Nephron progenitor cell (in vitro differentiated cells): ENCODE data around the gene SCN1B.
A peak's percentile ranks its signal among the peaks of the same experiment; 100 is the strongest.

Source experiments
- DNase-seq: peaks from one replicate; pipeline ENCODE4 v3.0.0; 2021
- H3K27ac Mint-ChIP-seq: 2 replicates; pipeline ENCODE4 v1.8.0; 2021; ENCODE audit warnings: mild to moderate bottlenecking, moderate library complexity, mixed read lengths
- H3K27me3 Mint-ChIP-seq: 2 replicates; pipeline ENCODE4 v1.8.0; 2021; ENCODE audit warnings: mild to moderate bottlenecking, low read depth, mixed read lengths; ENCODE audit not compliant: poor library complexity
- H3K36me3 Mint-ChIP-seq: 2 replicates; pipeline ENCODE4 v1.8.0; 2021; ENCODE audit warnings: low read depth, mixed read lengths
- H3K4me1 Mint-ChIP-seq: 2 replicates; pipeline ENCODE4 v1.8.0; 2021; ENCODE audit warnings: mixed read lengths
- H3K4me3 Mint-ChIP-seq: 2 replicates; pipeline ENCODE4 v1.8.0; 2021; ENCODE audit warnings: mild to moderate bottlenecking, moderate library complexity, mixed read lengths
- H3K9me3 Mint-ChIP-seq: 2 replicates; pipeline ENCODE4 v1.8.0; 2021; ENCODE audit warnings: mild to moderate bottlenecking, moderate library complexity, mixed read lengths
- TF ChIP-seq, protein P1 (sequence below): fragments of 200-600 bp; sonication (generic); IDR thresholded peaks from 2 replicates; pipeline ENCODE4 v1.5.0; 2021; ENCODE audit warnings: antibody characterized with exemption

Gene SCN1B

DNA sequence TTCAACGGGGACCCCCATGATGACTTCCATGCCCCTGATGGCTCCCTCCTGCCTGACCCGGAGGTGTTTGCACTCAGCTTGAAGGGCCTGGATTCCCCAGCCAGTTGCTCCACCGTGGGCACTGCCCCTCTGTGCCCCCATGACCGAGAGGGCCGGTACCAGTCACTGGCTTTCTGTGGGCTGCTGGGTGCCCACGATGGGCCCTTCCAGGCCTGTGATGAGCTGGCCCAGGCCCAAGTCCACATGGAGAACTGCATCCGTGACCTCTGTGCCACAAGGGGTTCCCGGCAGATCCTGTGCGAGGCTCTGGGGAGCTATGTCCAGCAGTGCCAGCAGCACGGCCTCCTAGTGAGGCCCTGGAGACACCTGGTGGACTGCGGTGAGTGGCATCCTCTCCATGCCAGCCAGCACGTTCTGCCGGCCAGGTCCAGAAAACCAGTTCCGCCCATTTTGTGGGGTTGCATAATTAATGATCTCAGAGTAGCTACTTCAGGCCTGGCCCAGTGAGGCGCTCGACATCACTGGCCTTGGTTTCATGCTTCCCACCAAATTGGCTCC is 50.4 kb downstream of the SCN1B start:
- DNase-seq, result no peak
- peaks cover 5% of the 10 kb centered on the region for H3K9me3 Mint-ChIP-seq
- TF ChIP-seq, protein P1, sequence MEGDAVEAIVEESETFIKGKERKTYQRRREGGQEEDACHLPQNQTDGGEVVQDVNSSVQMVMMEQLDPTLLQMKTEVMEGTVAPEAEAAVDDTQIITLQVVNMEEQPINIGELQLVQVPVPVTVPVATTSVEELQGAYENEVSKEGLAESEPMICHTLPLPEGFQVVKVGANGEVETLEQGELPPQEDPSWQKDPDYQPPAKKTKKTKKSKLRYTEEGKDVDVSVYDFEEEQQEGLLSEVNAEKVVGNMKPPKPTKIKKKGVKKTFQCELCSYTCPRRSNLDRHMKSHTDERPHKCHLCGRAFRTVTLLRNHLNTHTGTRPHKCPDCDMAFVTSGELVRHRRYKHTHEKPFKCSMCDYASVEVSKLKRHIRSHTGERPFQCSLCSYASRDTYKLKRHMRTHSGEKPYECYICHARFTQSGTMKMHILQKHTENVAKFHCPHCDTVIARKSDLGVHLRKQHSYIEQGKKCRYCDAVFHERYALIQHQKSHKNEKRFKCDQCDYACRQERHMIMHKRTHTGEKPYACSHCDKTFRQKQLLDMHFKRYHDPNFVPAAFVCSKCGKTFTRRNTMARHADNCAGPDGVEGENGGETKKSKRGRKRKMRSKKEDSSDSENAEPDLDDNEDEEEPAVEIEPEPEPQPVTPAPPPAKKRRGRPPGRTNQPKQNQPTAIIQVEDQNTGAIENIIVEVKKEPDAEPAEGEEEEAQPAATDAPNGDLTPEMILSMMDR, result no peak
- H3K4me3 Mint-ChIP-seq, result no peak overlapping the region
- no peaks in the 10 kb centered on the region for H3K36me3 Mint-ChIP-seq
- peaks cover 14% of the 10 kb centered on the region for H3K4me1 Mint-ChIP-seq
- H3K27me3 Mint-ChIP-seq, result peaks cover 16% of the 10 kb centered on the region
- no peak overlapping the region for H3K27ac Mint-ChIP-seq

DNA sequence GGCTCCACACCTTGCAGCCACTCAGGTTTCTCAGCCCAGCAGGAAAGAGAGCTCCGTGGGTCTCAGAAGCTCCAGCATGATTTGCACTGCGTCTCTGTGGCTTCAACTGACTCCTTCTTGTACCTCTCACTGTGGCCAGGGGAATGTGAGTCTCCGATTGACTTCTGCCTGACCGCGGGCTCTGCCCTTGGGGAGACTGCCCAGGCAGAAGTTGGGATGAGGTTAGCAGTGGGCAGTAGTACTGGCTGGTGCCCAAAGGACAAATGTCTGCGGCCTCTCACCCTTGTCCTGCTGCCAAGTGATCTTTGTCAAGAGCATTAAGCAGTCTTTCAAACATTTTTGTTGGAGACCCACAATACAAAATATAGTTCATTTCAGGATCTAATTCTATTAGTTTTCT is 50.9 kb downstream of the SCN1B start:
- Mint-ChIP-seq H3K9me3 (peaks cover 5% of the 10 kb centered on the region), H3K36me3 (no peaks in the 10 kb centered on the region), H3K27me3 (peaks cover 16% of the 10 kb centered on the region), H3K4me1 (peaks cover 17% of the 10 kb centered on the region), H3K4me3 (no peak overlapping the region), H3K27ac (no peak overlapping the region)
- no peak for DNase-seq
- TF ChIP-seq, protein P1, result no peak

DNA sequence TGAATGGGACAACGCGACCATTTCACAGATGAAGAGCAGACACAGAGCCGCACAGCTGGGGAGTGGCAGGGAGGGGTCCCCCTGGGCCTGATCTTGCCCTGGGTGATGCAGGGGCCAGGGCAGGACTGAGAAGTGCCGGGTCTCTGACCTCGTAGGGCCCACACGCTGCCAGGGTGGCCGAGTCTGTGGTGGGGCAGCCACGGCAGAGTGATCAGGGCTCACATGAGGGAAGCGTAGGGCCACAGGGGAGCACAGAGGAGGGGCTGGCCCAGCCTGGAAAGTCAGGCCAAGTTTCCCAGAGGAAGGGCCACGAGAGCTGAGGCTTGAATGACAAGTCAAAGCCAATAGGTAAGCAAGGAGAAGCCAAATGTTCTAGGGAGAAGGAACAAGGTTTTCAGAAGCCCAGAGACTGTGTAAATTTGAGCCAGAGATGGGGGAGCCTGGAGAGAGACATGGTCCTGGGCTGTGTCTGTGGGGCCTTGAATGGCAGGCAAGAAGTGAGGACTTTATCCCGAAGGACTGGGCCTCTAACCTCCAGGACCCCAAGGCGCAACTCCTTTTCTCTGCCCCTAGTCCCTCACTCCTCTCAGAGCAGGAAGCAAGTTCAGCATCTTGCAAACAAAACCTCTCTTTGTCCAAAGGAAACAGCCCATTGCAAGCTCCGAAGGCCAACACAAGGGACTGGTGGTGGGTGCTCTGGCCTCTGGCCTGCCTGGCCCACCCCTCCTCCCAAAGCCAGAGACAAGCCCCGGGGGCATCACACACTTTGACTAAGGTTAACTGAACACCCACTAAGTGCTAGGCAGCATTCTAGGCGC is 53.6 kb downstream of the SCN1B start:
- Mint-ChIP-seq H3K4me3 (no peak overlapping the region), H3K4me1 (peaks cover 13% of the 10 kb centered on the region), H3K9me3 (peaks cover 5% of the 10 kb centered on the region), H3K36me3 (no peaks in the 10 kb centered on the region), H3K27me3 (peaks cover 4% of the 10 kb centered on the region), H3K27ac (peak overlapping the region; percentile 79)
- TF ChIP-seq, protein P1, result no peak
- no peak for DNase-seq

DNA sequence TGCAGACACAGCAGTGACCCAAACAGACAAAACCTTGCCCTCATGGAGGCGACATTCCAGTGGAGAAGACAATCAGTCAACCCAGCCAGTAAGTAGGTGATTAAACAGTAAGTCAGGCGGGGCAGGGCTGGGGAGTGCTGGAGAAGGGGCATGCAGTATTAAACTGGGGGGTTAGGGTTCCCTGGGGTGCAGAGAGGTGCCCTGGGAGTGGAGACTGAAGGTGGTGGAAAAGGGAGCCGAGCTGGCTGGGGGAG is 54.2 kb downstream of the SCN1B start:
- no peak overlapping the region for H3K27ac Mint-ChIP-seq

DNA sequence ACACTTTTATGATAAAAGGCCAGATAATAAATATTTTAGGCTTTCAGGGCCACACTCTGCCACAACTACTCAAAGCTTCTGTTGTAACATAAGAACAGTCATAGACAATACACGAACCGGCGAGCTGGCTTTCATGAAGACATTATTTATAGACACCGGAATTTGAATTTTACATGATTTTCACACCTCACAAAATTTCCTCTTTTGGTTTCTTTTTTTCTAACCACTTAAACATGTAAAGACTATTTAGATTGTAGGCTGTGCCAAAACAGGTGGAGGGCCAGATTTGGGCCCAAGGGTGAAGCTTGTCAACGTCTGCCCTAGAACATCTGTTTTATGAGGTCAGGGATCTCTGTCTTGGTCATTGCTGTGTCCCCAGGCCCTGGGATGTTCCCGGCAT is 55.7 kb downstream of the SCN1B start:
- Mint-ChIP-seq H3K36me3 (no peaks in the 10 kb centered on the region), H3K27ac (peak overlapping the region; percentile 62), H3K4me1 (peaks cover 14% of the 10 kb centered on the region), H3K27me3 (peaks cover 7% of the 10 kb centered on the region), H3K4me3 (no peak overlapping the region), H3K9me3 (peaks cover 5% of the 10 kb centered on the region)
- DNase-seq, result no peak
- TF ChIP-seq, protein P1, result no peak

More for the DNA sequence above, 54.2 kb downstream of the SCN1B start:
- H3K4me3 Mint-ChIP-seq, result no peak overlapping the region
- H3K36me3 Mint-ChIP-seq, result no peaks in the 10 kb centered on the region
- no peak for DNase-seq
- peaks cover 6% of the 10 kb centered on the region for H3K27me3 Mint-ChIP-seq
- TF ChIP-seq, protein P1, result no peak
- H3K9me3 Mint-ChIP-seq, result peaks cover 5% of the 10 kb centered on the region
- H3K4me1 Mint-ChIP-seq, result peaks cover 7% of the 10 kb centered on the region

DNA sequence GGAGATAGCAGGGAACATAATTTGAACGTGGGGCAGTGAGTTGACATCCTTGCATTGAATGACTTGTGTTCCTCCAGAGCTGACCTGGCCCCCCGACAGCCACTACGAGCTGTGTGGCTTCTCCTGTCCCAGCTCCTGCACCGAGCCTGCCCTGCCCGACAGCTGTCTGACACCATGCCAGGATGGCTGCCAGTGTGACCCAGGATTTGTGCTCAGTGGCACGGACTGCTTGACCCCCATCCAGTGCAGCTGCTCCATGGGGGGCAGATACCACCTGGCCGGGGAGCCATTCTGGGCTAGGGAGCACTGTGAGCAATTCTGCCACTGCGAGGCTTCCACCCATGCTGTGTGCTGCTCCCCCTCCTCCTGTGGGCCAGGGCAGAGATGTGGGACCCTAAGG is 56.2 kb downstream of the SCN1B start:
- DNase-seq, result no peak
- TF ChIP-seq, protein P1, result no peak
- H3K36me3 Mint-ChIP-seq, result no peaks in the 10 kb centered on the region
- no peak overlapping the region for H3K27ac Mint-ChIP-seq
- H3K4me3 Mint-ChIP-seq, result no peak overlapping the region
- peaks cover 14% of the 10 kb centered on the region for H3K4me1 Mint-ChIP-seq
- peaks cover 7% of the 10 kb centered on the region for H3K27me3 Mint-ChIP-seq
- peaks cover 5% of the 10 kb centered on the region for H3K9me3 Mint-ChIP-seq
